Neural progenitor cell (in vitro differentiated cells): ENCODE data around the gene TFPI. TPM values are rescaled to one million over a fixed set of nuclear protein-coding genes. Genes with fewer than 3 reads are reported as not detected.

ENCODE experiments used
- DNase-seq: peaks from one replicate; pipeline ENCODE4 v3.0.0-alpha.2; 2016; ENCODE audit warnings: low spot score
- H2AFZ ChIP-seq: fragments of 200-600 bp; sonication (generic); replicated peaks from 2 replicates; pipeline ENCODE4 v1.6.1; 2016; ENCODE audit warnings: antibody characterized with exemption
- H3F3A ChIP-seq: fragments of 200-600 bp; sonication (generic); 2 replicates; pipeline ENCODE4 v1.6.1; 2016; ENCODE audit warnings: antibody characterized with exemption, low read depth
- H3K27ac ChIP-seq: fragments of 200-600 bp; sonication (generic); 2 replicates; pipeline ENCODE4 v1.5.1; 2016; ENCODE audit warnings: mild to moderate bottlenecking
- H3K27me3 ChIP-seq: fragments of 200-600 bp; sonication (generic); 2 replicates; pipeline ENCODE4 v1.6.1; 2016; ENCODE audit warnings: mild to moderate bottlenecking, moderate library complexity
- H3K36me3 ChIP-seq: fragments of 200-600 bp; sonication (generic); 2 replicates; pipeline ENCODE4 v1.5.1; 2016
- H3K4me1 ChIP-seq: fragments of 200-600 bp; sonication (generic); 2 replicates; pipeline ENCODE4 v1.6.1; 2016; ENCODE audit warnings: mixed run types
- H3K4me2 ChIP-seq: fragments of 200-600 bp; sonication (generic); 2 replicates; pipeline ENCODE4 v1.6.1; 2016
- H3K4me3 ChIP-seq: fragments of 200-600 bp; sonication (generic); 2 replicates; pipeline ENCODE4 v1.5.1; 2016
- H3K79me2 ChIP-seq: fragments of 200-600 bp; sonication (generic); 2 replicates; pipeline ENCODE4 v1.6.1; 2016; ENCODE audit warnings: low read depth
- H3K9ac ChIP-seq: fragments of 200-600 bp; sonication (generic); 2 replicates; pipeline ENCODE4 v1.6.1; 2016
- H3K9me3 ChIP-seq: fragments of 200-600 bp; sonication (generic); 2 replicates; pipeline ENCODE4 v1.5.1; 2016; ENCODE audit warnings: low read depth
- H4K20me1 ChIP-seq: fragments of 200-600 bp; sonication (generic); 2 replicates; pipeline ENCODE4 v1.6.1; 2016; ENCODE audit warnings: low read depth
- H3K27ac Mint-ChIP-seq: 3 replicates; pipeline ENCODE4 v1.8.0; 2021; ENCODE audit warnings: mixed read lengths
- H3K27me3 Mint-ChIP-seq: 2 replicates; pipeline ENCODE4 v1.8.0; 2022; ENCODE audit warnings: low read depth, mild to moderate bottlenecking, inconsistent platforms, moderate library complexity, mixed read lengths; ENCODE audit not compliant: insufficient read depth
- H3K36me3 Mint-ChIP-seq: 3 replicates; pipeline ENCODE4 v1.8.0; 2021; ENCODE audit warnings: mixed read lengths
- H3K4me1 Mint-ChIP-seq: 3 replicates; pipeline ENCODE4 v1.8.0; 2021; ENCODE audit warnings: mixed read lengths
- H3K4me3 Mint-ChIP-seq: 3 replicates; pipeline ENCODE4 v1.8.0; 2021; ENCODE audit warnings: mild to moderate bottlenecking, moderate library complexity, mixed read lengths
- H3K9me3 Mint-ChIP-seq: 3 replicates; pipeline ENCODE4 v1.8.0; 2020; ENCODE audit warnings: mixed read lengths
- EZH2 ChIP-seq: fragments of 200-600 bp; sonication (generic); IDR thresholded peaks from 2 replicates; pipeline ENCODE4 v1.6.1; 2017; ENCODE audit warnings: antibody characterized with exemption, mild to moderate bottlenecking, moderate library complexity
- EZH2phosphoT487 ChIP-seq: fragments of 200-600 bp; sonication (generic); IDR thresholded peaks from 2 replicates; pipeline ENCODE4 v1.6.1; 2017; ENCODE audit warnings: antibody characterized with exemption
- total RNA-seq: library from RNA; depleted of rRNA; stranded (reverse); fragments of >200 nt; gene quantifications from 2 replicates; pipeline ENCODE4 v1.2.3, GENCODE V29; 2015; ENCODE audit warnings: low replicate concordance
- TF ChIP-seq, protein P1 (sequence below): fragments of 200-600 bp; sonication (generic); IDR thresholded peaks from 2 replicates; pipeline ENCODE4 v1.5.1; 2017; ENCODE audit warnings: antibody characterized with exemption, mild to moderate bottlenecking

The TFPI gene
- total RNA-seq, 1 donor from 2014 or later = 16.6 TPM

DNA sequence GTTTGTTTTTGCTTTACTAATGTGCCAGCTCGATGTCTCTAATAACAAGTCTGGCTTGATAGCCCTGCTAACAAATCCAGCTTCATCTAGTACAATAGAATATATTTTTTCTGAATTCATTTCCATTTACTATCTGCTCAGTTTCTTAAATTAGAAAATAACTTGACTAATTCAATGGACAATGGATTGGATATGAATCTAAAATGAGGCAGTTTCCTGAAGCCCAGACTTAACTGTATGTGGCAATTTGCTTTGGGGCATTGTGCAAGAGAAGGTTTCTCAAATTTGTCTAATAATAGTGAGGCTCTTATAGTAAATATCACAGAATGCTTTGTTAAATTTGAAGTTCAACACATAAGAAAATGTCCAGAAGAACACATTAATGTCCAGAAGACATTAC, 132.0 kb downstream of the TFPI start:
- Mint-ChIP-seq H3K4me1 (peaks cover 5% of the 10 kb centered on the region), H3K36me3 (no peaks in the 10 kb centered on the region), H3K27ac (no peak overlapping the region), H3K9me3 (peaks cover 3% of the 10 kb centered on the region), H3K4me3 (no peak overlapping the region), H3K27me3 (no peaks in the 10 kb centered on the region)
- Histone ChIP-seq H3K27me3 (no peaks in the 10 kb centered on the region), H3K9me3 (no peaks in the 10 kb centered on the region), H3K4me3 (no peak overlapping the region), H4K20me1 (no peaks in the 10 kb centered on the region), H2AFZ (no peak overlapping the region), H3K27ac (no peak overlapping the region), H3K36me3 (no peaks in the 10 kb centered on the region), H3K4me2 (no peak overlapping the region), H3K79me2 (no peaks in the 10 kb centered on the region), H3K9ac (no peak overlapping the region), H3K4me1 (peaks cover 6% of the 10 kb centered on the region), H3F3A (no peaks in the 10 kb centered on the region)
- no peak for DNase-seq
- TF ChIP-seq EZH2phosphoT487 (no peak), EZH2 (no peak)
- TF ChIP-seq, protein P1, sequence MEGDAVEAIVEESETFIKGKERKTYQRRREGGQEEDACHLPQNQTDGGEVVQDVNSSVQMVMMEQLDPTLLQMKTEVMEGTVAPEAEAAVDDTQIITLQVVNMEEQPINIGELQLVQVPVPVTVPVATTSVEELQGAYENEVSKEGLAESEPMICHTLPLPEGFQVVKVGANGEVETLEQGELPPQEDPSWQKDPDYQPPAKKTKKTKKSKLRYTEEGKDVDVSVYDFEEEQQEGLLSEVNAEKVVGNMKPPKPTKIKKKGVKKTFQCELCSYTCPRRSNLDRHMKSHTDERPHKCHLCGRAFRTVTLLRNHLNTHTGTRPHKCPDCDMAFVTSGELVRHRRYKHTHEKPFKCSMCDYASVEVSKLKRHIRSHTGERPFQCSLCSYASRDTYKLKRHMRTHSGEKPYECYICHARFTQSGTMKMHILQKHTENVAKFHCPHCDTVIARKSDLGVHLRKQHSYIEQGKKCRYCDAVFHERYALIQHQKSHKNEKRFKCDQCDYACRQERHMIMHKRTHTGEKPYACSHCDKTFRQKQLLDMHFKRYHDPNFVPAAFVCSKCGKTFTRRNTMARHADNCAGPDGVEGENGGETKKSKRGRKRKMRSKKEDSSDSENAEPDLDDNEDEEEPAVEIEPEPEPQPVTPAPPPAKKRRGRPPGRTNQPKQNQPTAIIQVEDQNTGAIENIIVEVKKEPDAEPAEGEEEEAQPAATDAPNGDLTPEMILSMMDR = no peak

DNA sequence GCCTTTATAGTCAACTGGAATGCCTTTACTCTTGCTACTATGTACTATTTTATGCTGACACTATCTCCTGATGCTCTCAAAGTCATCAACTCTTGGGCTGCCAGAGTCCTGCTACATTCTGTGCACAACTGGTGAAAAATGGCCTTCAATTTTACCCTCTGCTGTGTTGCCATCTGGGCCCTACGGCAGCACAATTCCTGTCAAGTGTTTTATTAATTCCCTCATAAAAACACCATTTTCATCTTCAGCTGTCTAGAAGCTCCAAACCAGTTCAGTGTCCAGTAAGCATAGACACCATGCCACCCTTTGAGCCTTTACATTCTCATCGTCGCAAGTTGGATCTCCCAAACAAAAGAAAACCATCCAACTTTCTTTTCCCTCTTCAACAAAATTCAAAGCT, 132.7 kb downstream of the TFPI start:
- H3K9ac ChIP-seq = no peak overlapping the region

DNA sequence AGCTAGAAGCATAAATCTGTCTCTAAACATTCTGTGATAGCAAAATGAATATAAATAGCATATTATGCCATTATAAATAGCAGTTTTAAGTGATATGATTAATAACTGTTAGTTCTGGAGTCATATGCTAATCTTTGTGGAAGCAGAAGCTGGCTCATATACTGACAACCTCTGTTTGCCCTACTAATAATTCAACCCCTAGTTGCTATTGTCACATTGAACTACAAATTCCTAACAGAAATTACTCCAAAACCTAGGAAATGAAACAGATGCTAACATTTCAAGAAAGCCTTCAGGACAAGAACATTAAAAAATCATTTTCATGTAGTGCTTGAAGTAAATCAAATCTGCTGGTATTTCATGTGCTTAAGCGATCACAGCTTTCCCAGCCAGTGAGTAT, 134.4 kb downstream of the TFPI start:
- no peaks in the 10 kb centered on the region for H3F3A ChIP-seq
- no peak overlapping the region for H2AFZ ChIP-seq
- H3K36me3 ChIP-seq = no peaks in the 10 kb centered on the region
- no peaks in the 10 kb centered on the region for H3K9me3 ChIP-seq
- no peaks in the 10 kb centered on the region for H3K27me3 ChIP-seq
- H3K79me2 ChIP-seq = no peaks in the 10 kb centered on the region
- Mint-ChIP-seq H3K4me1 (peaks cover 5% of the 10 kb centered on the region), H3K27ac (no peak overlapping the region), H3K4me3 (no peak overlapping the region), H3K9me3 (peaks cover 3% of the 10 kb centered on the region), H3K27me3 (no peaks in the 10 kb centered on the region), H3K36me3 (no peaks in the 10 kb centered on the region)
- peaks cover 8% of the 10 kb centered on the region for H3K4me1 ChIP-seq
- no peak overlapping the region for H3K4me3 ChIP-seq
- no peak overlapping the region for H3K4me2 ChIP-seq
- H3K9ac ChIP-seq = no peak overlapping the region
- DNase-seq = no peak
- H4K20me1 ChIP-seq = no peaks in the 10 kb centered on the region
- H3K27ac ChIP-seq = no peak overlapping the region
- TF ChIP-seq, protein P1 = no peak
- TF ChIP-seq EZH2phosphoT487 = no peak
- TF ChIP-seq EZH2 = no peak

More for the DNA sequence above, 132.7 kb downstream of the TFPI start:
- H3F3A ChIP-seq = no peaks in the 10 kb centered on the region
- H2AFZ ChIP-seq = no peak overlapping the region
- Mint-ChIP-seq H3K4me1 (peaks cover 5% of the 10 kb centered on the region), H3K36me3 (no peaks in the 10 kb centered on the region), H3K27me3 (no peaks in the 10 kb centered on the region), H3K27ac (no peak overlapping the region), H3K4me3 (no peak overlapping the region), H3K9me3 (peaks cover 3% of the 10 kb centered on the region)
- TF ChIP-seq EZH2phosphoT487 (no peak), EZH2 (no peak)
- TF ChIP-seq, protein P1 = no peak
- no peaks in the 10 kb centered on the region for H3K36me3 ChIP-seq
- no peaks in the 10 kb centered on the region for H3K9me3 ChIP-seq
- no peaks in the 10 kb centered on the region for H3K27me3 ChIP-seq
- H3K4me3 ChIP-seq = no peak overlapping the region
- H3K4me1 ChIP-seq = peaks cover 8% of the 10 kb centered on the region
- no peaks in the 10 kb centered on the region for H3K79me2 ChIP-seq
- H3K27ac ChIP-seq = no peak overlapping the region
- H3K4me2 ChIP-seq = no peak overlapping the region
- H4K20me1 ChIP-seq = no peaks in the 10 kb centered on the region
- DNase-seq = no peak
